Testis (tissue), 3 donors: ENCODE data around the gene OR10G3. TPM values are rescaled to one million over a fixed set of nuclear protein-coding genes. Genes with fewer than 3 reads are reported as not detected.
A peak's percentile ranks its signal among the peaks of the same experiment; 100 is the strongest.

ENCODE experiments used
- DNase-seq: peaks from one replicate; pipeline ENCODE4 v3.0.0-alpha.2; 2019
- H3K27ac ChIP-seq, 2 donors: fragments of 200-600 bp; sonication (generic); one replicate each; pipeline ENCODE4 v1.5.1; 2019
- H3K27me3 ChIP-seq: fragments of 200-600 bp; sonication (generic); one replicate; pipeline ENCODE4 v1.5.1; 2019
- H3K36me3 ChIP-seq: fragments of 200-600 bp; sonication (generic); one replicate; pipeline ENCODE4 v1.5.1; 2017; ENCODE audit warnings: low read depth; ENCODE audit errors: missing control alignments
- H3K4me1 ChIP-seq: fragments of 200-600 bp; sonication (generic); one replicate; pipeline ENCODE4 v1.5.1; 2019
- H3K4me3 ChIP-seq, 2 donors: fragments of 200-600 bp; sonication (generic); one replicate each; pipeline ENCODE4 v1.5.1; 2017 to 2019
- H3K9me3 ChIP-seq: fragments of 200-600 bp; sonication (generic); one replicate; pipeline ENCODE4 v1.5.1; 2017
- CTCF ChIP-seq, 3 experiments: fragments of 450-650 bp in 2 of 3; fragments of 200-600 bp in 1 of 3; sonication (generic) in 1 of 3; IDR thresholded peaks; one replicate each; pipeline ENCODE4 v1.5.1; 2016 to 2019; ENCODE audit warnings: antibody characterized with exemption in 3 of 3, mild to moderate bottlenecking in 2 of 3, moderate library complexity in 1 of 3
- POLR2A ChIP-seq: fragments of 450-650 bp; IDR thresholded peaks from one replicate; pipeline ENCODE4 v1.6.1; 2017; ENCODE audit warnings: antibody characterized with exemption, mild to moderate bottlenecking, moderate library complexity
- WGBS, 2 donors: methylation state at CpG; one replicate each; pipeline ENCODE4 v1.1.5; 2018; 5-methylcytosine and 5-hydroxymethylcytosine counted together
- intact Hi-C: fragments of 100-400 bp; cut with DNase I; formaldehyde crosslinking; loops from one replicate; pipeline ENCODE4 v1.15.1; 2023; ENCODE audit warnings: low total_unique reads
- polyA plus RNA-seq: library from polyadenylated mRNA; stranded (reverse); fragments of 350-450 nt; fragmentation: Illumina TruSeq; extraction: RNeasy Lipid Tissue Mini Kit (QIAGEN cat#74804); gene quantifications from one replicate; pipeline ENCODE4 v1.2.3, GENCODE V29; 2014; ENCODE audit warnings: low read depth, low replicate concordance; ENCODE audit not compliant: insufficient read depth
- total RNA-seq, 2 donors: library from RNA; depleted of rRNA; stranded (reverse); fragments of >200 nt; gene quantifications; one replicate each; pipeline ENCODE4 v1.2.3, GENCODE V29; 2016

The OR10G3 gene
- total and polyA plus RNA-seq, 3 donors from 2014 or later: not detected

DNA sequence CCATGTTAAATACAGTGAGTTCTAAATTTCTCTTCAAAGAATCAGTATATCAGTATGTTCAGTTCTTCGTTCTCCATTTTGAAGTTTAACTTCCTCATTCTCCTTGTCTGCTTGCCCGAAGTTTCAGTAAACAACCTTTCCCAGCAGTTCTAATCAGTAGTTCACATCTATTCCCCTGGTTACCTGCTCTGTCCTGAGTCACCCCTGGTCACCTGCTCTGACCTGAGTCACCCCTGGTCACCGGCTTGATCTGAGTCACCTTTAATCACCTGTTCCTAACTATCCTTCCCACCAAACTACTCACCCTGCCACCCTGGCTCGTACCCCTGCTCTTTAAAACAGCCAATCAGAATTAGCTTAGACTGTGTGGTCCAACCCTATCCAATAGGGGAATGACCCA lies 9.4 kb upstream of the OR10G3 start:
- no peak overlapping the region for H3K27ac ChIP-seq
- TF ChIP-seq CTCF (IDR thresholded peaks at IDR 0.05) (no peak), POLR2A (no peak)
- H3K36me3 ChIP-seq: no peaks in the 10 kb centered on the region
- H3K27me3 ChIP-seq: no peaks in the 10 kb centered on the region
- intact Hi-C loops: no loop called here
- no peak overlapping the region for H3K4me3 ChIP-seq
- no peak for DNase-seq
- no peaks in the 10 kb centered on the region for H3K9me3 ChIP-seq
- H3K4me1 ChIP-seq: no peaks in the 10 kb centered on the region
- 87 to 89% methylated on average over 4 of the region's 4 CpGs for WGBS, 2 donors

DNA sequence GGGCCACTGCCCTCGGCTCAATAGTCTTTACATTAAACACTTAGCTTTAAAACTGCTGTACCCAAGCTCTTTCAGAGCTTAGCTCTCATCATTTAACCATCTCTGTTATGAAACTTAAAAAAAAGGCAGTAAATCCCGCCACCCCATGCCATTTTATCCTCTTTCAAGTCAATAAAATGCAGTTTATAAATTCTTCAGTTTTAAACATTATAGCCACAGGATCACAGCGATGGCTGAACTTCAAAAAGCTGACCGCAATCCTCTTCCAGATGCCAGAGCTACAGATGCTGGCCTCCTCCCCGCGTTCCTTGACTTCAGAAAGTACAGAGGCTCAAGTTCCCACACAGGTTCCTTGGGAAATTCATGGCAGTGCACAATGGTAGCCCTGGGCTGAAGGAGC lies 4.2 kb downstream of the OR10G3 start:
- WGBS, 2 donors: 45 to 58% methylated on average over 6 of the region's 6 CpGs

DNA sequence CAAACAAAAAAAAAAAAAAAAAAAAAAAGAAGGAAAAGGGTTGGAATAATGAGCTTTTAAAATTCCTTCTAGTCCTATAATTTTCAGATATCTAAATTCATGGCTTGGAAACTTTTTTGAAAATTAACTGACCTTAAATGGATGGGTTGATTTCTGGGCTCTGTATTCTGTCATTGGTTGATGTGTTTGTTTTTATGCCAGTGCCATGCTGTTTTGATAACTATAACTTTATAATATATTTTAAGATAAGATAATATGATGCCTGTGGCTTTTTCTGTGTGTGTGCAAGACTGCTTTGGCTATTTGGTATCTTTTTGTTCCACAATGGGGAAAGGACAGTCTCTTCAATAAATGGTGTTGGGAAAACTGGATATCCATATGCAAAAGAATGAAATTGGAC lies 7.3 kb downstream of the OR10G3 start:
- TF ChIP-seq POLR2A: no peak
- no peaks in the 10 kb centered on the region for H3K36me3 ChIP-seq
- no peak overlapping the region for H3K27ac ChIP-seq
- no peak overlapping the region for H3K4me3 ChIP-seq
- H3K27me3 ChIP-seq: no peaks in the 10 kb centered on the region
- H3K4me1 ChIP-seq: no peaks in the 10 kb centered on the region
- no peaks in the 10 kb centered on the region for H3K9me3 ChIP-seq
- no peak for DNase-seq
- intact Hi-C loops: no loop called here

More for the DNA sequence above, 4.2 kb downstream of the OR10G3 start:
- TF ChIP-seq POLR2A (no peak), CTCF (IDR thresholded peaks at IDR 0.05) (no peak)
- Histone ChIP-seq H3K36me3 (no peaks in the 10 kb centered on the region), H3K27me3 (no peaks in the 10 kb centered on the region), H3K4me1 (no peaks in the 10 kb centered on the region), H3K9me3 (no peaks in the 10 kb centered on the region), H3K27ac (no peak overlapping the region), H3K4me3 (no peak overlapping the region)
- no peak for DNase-seq
- intact Hi-C loops: no loop called here

DNA sequence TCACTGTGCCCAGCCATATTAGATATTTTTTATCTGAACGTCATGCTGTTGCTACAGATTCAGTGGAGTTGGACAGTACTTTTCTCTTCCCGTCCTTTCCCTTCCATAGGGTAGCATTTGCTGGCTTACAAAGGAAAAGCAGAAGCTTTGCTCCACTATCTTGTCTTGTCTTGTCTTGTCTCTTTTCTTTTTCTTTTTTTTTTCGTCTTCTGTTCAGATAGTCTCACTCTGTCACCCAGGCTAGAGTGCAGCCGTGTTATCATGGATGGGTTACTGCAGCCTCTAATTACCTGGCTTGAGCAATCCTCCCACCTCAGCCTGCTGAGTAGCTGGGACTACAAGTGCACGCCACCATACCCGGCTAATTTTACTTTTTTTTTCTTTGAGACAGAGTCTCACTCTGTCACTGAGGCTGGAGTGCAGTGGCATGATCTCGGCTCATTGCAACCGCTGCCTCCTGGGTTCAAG lies 21.1 kb downstream of the OR10G3 start:
- H3K4me1 ChIP-seq: peaks cover 17% of the 10 kb centered on the region
- TF ChIP-seq POLR2A (no peak), CTCF (IDR thresholded peaks at IDR 0.05) (no peak)
- H3K27ac ChIP-seq: no peak overlapping the region
- no peaks in the 10 kb centered on the region for H3K9me3 ChIP-seq
- no peaks in the 10 kb centered on the region for H3K36me3 ChIP-seq
- H3K4me3 ChIP-seq: no peak overlapping the region
- 71 to 74% methylated on average over 8 of the region's 8 CpGs for WGBS, 2 donors
- DNase-seq: no peak
- no peaks in the 10 kb centered on the region for H3K27me3 ChIP-seq
- intact Hi-C loops: no loop called here

DNA sequence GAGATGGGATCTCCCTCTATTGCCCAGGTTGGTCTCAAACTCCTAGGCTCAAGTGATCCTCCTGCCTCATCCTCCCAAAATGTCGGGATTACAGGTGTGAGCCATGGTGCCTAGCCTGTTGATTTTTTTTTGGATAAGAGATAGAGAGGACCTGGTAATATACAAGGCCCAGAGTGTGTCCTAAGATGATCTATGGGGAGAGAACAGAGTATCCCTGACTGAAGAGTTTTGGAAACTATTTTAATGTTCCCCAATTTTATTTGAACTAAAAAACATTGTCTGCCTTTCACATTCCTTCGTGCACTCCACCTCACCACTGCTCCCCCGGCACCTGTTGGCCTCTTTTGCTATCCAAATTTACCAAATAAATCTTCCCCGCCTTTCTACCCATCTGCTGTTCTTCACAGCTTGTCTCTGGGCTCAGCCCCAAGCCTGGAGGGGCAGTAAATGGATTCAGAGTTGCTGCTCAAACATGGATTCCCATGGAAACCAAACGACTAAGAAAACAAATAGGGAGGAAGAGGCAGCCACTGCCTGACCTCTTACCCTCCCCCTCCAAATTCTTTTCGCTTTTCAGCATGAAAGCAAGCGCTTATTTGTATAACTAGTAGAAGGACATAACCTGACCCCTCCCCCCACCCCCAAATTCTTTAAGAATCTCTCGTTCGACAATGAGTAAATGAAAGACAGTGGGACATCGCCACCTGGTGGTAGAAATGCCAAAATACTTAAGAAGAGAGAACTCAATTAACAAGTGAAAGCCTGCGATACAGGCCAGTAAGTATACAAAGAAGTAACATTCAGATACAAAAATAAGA lies 22.6 kb downstream of the OR10G3 start:
- 4 to 7% methylated on average over 11 of the region's 11 CpGs for WGBS, 2 donors
- H3K27me3 ChIP-seq: no peaks in the 10 kb centered on the region
- peak overlapping the region; percentile 21 to 76 for H3K27ac ChIP-seq
- H3K9me3 ChIP-seq: no peaks in the 10 kb centered on the region
- H3K4me3 ChIP-seq: peak overlapping the region; percentile 19 to 34
- intact Hi-C loops: no loop called here
- peaks cover 17% of the 10 kb centered on the region for H3K4me1 ChIP-seq
- peak; percentile 96 for DNase-seq
- no peaks in the 10 kb centered on the region for H3K36me3 ChIP-seq
- TF ChIP-seq POLR2A (no peak), CTCF (IDR thresholded peaks at IDR 0.05) (peak; percentile 85 to 89 (median 86))
